ENCODE measurements around the gene PSPN.

- TF ChIP-seq CTCF (IDR thresholded peaks at IDR 0.05) (no peak), POLR2A (IDR thresholded peaks at IDR 0.05) (no peak)
Measured at GRCh38 chr19:6374161-6374709, 1.5 kb downstream of the PSPN start.
